Endothelial cell of umbilical vein (primary cell): ENCODE results near the gene SLC6A9. TPM values are rescaled to one million over a fixed set of nuclear protein-coding genes. Genes with fewer than 3 reads are reported as not detected.

Experiments used
- BruUV-seq: library from RNA; stranded (reverse); fragments of 400-500 nt; replicated peaks from 2 replicates; lab custom pipeline; 2021; lab: Mats Ljungman, UMichigan
- CTCF ChIA-PET: fragments of 300-600, 350-600 bp; sonication (Branson Sonifier 250); formaldehyde crosslinking; loops from one replicate; lab custom pipeline; 2021; ENCODE audit warnings: antibody characterized with exemption, inconsistent platforms; lab: Charles Lee
- POLR2A ChIA-PET: fragments of 300-600, 350-600 bp; sonication (Branson Sonifier 250); formaldehyde crosslinking; loops from one replicate; lab custom pipeline; 2021; ENCODE audit warnings: antibody characterized with exemption, inconsistent platforms; lab: Charles Lee
- DNase-seq: peaks from one replicate; pipeline ENCODE4 v3.0.0-alpha.2; 2011; ENCODE audit warnings: low read depth, low spot score
- FAIRE-seq: peaks from 2 replicates; lab custom pipeline; 2011; peaks lifted over from hg19 to GRCh38; lab: Jason Lieb, UNC
- H2AFZ ChIP-seq: 2 replicates; pipeline ENCODE4 v1.6.0; 2012; ENCODE audit warnings: low read depth, low read length, control low read depth, inconsistent platforms
- H3K27ac ChIP-seq: 2 replicates; pipeline ENCODE4 v1.5.1; 2011; ENCODE audit warnings: low read depth, mild to moderate bottlenecking, control low read depth, low read length, moderate library complexity; ENCODE audit not compliant: insufficient read depth
- H3K27me3 ChIP-seq, 2 experiments: 2 replicates each; pipeline versions ENCODE4 v1.6.0 to v1.6.1; 2011; ENCODE audit warnings: low read length in 2 of 2, mixed read lengths in 1 of 2; ENCODE audit not compliant: control insufficient read depth in 2 of 2, insufficient read depth in 2 of 2
- H3K36me3 ChIP-seq, 2 experiments: 2 replicates in 1 of 2; 3 replicates in 1 of 2; pipeline ENCODE4 v1.5.1; 2011; ENCODE audit warnings: low read length in 2 of 2, mild to moderate bottlenecking in 1 of 2, moderate library complexity in 1 of 2; ENCODE audit not compliant: control insufficient read depth in 2 of 2, insufficient read depth in 2 of 2; ENCODE audit errors: extremely low read depth in 1 of 2
- H3K4me1 ChIP-seq: 3 replicates; pipeline ENCODE4 v1.5.1; 2011; ENCODE audit warnings: mild to moderate bottlenecking, low read length; ENCODE audit not compliant: control insufficient read depth, insufficient read depth; ENCODE audit errors: extremely low read depth
- H3K4me2 ChIP-seq: 2 replicates; pipeline ENCODE4 v1.6.1; 2011; ENCODE audit warnings: low read length, control low read depth, mixed read lengths; ENCODE audit not compliant: insufficient read depth
- H3K4me3 ChIP-seq, 3 experiments: fragments of 200-600 bp in 1 of 3; sonication (generic), shearing (Covaris generic) in 1 of 3; replicated peaks in 1 of 3; 2 replicates each; pipeline ENCODE4 v1.5.1; 2011 to 2016; ENCODE audit warnings: control low read depth in 3 of 3, low read length in 3 of 3, mild to moderate bottlenecking in 2 of 3, inconsistent platforms in 1 of 3, low read depth in 1 of 3, moderate library complexity in 1 of 3; ENCODE audit not compliant: insufficient read depth in 1 of 3
- H3K79me2 ChIP-seq: 2 replicates; pipeline ENCODE4 v1.6.0; 2012; ENCODE audit warnings: low read length, inconsistent platforms; ENCODE audit not compliant: control insufficient read depth, insufficient read depth
- H3K9ac ChIP-seq: replicated peaks from 2 replicates; pipeline ENCODE3; 2011; ENCODE audit warnings: low read length, control low read depth; ENCODE audit not compliant: insufficient read depth; ENCODE audit errors: extremely low read depth
- H3K9me1 ChIP-seq: replicated peaks from 3 replicates; pipeline ENCODE4 v1.6.0; 2011; ENCODE audit warnings: mild to moderate bottlenecking, low read length; ENCODE audit not compliant: control insufficient read depth, insufficient read depth; ENCODE audit errors: extremely low read depth
- H3K9me3 ChIP-seq: replicated peaks from 2 replicates; pipeline ENCODE4 v1.5.1; 2012; ENCODE audit warnings: low read length, inconsistent platforms; ENCODE audit not compliant: control insufficient read depth, insufficient read depth
- H4K20me1 ChIP-seq: replicated peaks from 2 replicates; pipeline ENCODE3; 2011; ENCODE audit warnings: mild to moderate bottlenecking, low read length; ENCODE audit not compliant: control insufficient read depth, insufficient read depth; ENCODE audit errors: extremely low read depth
- CTCF ChIP-seq, 2 donors: IDR thresholded peaks; 1 replicate in 1 of 2; 2 replicates in 1 of 2; pipeline ENCODE4 v1.5.1; 2011; ENCODE audit warnings: low read length in 2 of 2, mild to moderate bottlenecking in 2 of 2, moderate library complexity in 2 of 2, control low read depth in 1 of 2, inconsistent platforms in 1 of 2, low read depth in 1 of 2; ENCODE audit not compliant: insufficient read depth in 1 of 2; ENCODE audit errors: extremely low read depth in 1 of 2
- EZH2 ChIP-seq: IDR thresholded peaks from 2 replicates; pipeline ENCODE4 v1.6.1; 2012; ENCODE audit warnings: borderline replicate concordance, low read depth, mild to moderate bottlenecking, moderate library complexity, low read length, inconsistent platforms; ENCODE audit not compliant: severe bottlenecking
- FOS ChIP-seq: IDR thresholded peaks from 2 replicates; pipeline ENCODE4 v1.6.1; 2011; ENCODE audit warnings: mild to moderate bottlenecking, low read length, moderate library complexity, borderline replicate concordance; ENCODE audit not compliant: insufficient read depth
- GATA2 ChIP-seq: IDR thresholded peaks from 2 replicates; pipeline ENCODE4 v1.7.0; 2011; ENCODE audit warnings: low read depth, mild to moderate bottlenecking, moderate library complexity, mixed read lengths, low read length; ENCODE audit not compliant: insufficient read length, insufficient read depth
- JUN ChIP-seq: IDR thresholded peaks from 2 replicates; pipeline ENCODE4 v1.6.1; 2011; ENCODE audit warnings: borderline replicate concordance, low read depth; ENCODE audit not compliant: insufficient read length, insufficient read depth
- MAX ChIP-seq: IDR thresholded peaks from 2 replicates; pipeline ENCODE4 v1.6.1; 2011; ENCODE audit not compliant: insufficient read depth, insufficient read length
- MYC ChIP-seq: IDR thresholded peaks from one replicate; pipeline ENCODE4 v1.6.1; 2011; ENCODE audit warnings: mild to moderate bottlenecking, low read depth, low read length
- POLR2A ChIP-seq: IDR thresholded peaks from 2 replicates; pipeline ENCODE4 v1.6.1; 2012; ENCODE audit warnings: low read depth, mild to moderate bottlenecking, control low read depth, low read length
- POLR2AphosphoS5 ChIP-seq: IDR thresholded peaks from 2 replicates; pipeline ENCODE4 v1.6.1; 2012; ENCODE audit warnings: low read depth, mild to moderate bottlenecking, control low read depth, low read length, moderate library complexity; ENCODE audit not compliant: insufficient read depth
- dilution Hi-C: fragments of 300-500 bp; cut with MboI; formaldehyde crosslinking; loops from one replicate; pipeline ENCODE4 v1.15.0; 2019; ENCODE audit warnings: low sequenced_read_pairs; ENCODE audit not compliant: extremely low pct_ligation_motif_present
- intact Hi-C: fragments of 100-400 bp; cut with micrococcal nuclease; formaldehyde crosslinking; loops from one replicate; pipeline ENCODE4 v1.10.0; 2022
- polyA plus RNA-seq, 4 experiments: library from polyadenylated mRNA; depleted of rRNA in 3 of 4; stranded (reverse) in 3 of 4; unstranded in 1 of 4; fragments of >200 nt; gene quantifications; 2 replicates each; pipeline versions ENCODE4 v1.2.1 to v1.2.3, GENCODE V29; 2011 to 2012; ENCODE audit warnings: missing spikeins in 1 of 4
- total RNA-seq: library from RNA; stranded (reverse); gene quantifications from 2 replicates; pipeline ENCODE4 v1.2.3, GENCODE V29; 2021

The SLC6A9 gene
- total and polyA plus RNA-seq, 2 donors (not counting 3 experiments of a cell fraction or from before 2014, with no cell fraction given): 0.80 to 1.5 TPM

DNA sequence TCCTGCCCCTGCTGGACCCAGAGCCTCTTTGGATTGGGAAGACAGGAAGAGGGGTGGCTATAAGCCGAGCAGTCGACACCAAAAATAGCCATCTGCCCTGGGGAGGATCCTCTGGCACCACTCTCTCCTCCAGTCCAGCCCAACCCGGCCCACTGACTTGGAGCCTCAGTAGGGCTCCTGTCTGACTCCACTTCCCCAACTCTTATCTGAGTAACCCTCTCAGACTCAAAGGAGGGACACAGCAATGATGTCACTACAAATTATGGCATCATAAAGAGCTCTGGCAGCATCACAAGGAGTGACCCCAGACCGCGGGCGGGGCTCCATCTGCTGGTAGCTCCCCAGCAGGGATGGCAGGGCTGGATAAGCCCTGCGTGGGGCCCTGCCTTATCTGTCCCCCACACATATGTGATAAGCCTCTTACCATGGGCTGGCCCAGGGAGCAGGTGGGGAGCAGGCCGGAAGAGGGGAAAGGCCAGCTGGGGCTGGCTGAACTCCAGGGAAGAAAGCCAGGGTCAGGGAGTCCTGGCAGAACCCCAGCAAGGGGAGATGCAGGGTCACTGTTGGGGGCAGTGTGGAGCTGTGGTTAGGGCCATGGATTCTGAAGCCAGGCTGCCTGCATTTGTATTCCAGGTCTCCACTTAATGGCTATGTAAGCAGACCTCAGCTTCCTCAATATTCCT lies 4.6 kb upstream of the SLC6A9 start:
- no peaks in the 10 kb centered on the region for H3K9me3 ChIP-seq
- no peaks in the 10 kb centered on the region for H4K20me1 ChIP-seq
- no peak overlapping the region for H3K4me3 ChIP-seq
- BruUV-seq: no TSS peak
- no peaks in the 10 kb centered on the region for H3K4me1 ChIP-seq
- CTCF ChIA-PET: interaction anchor here (0.6 to 4.8 kb wide), 13 partner anchors 9 to 325 kb away, joined by 3 to 101 read pairs (median 5); partner anchors contain the start of gene ATP6V0B
- no peaks in the 10 kb centered on the region for H3K9me1 ChIP-seq
- POLR2A ChIA-PET: no interaction called here
- no peak for DNase-seq
- no peak overlapping the region for H3K27ac ChIP-seq
- TF ChIP-seq EZH2 (no peak), MYC (no peak), GATA2 (no peak), FOS (no peak), JUN (no peak), POLR2A (no peak), MAX (no peak), POLR2AphosphoS5 (no peak), CTCF (IDR thresholded peaks at IDR 0.05; ENCODE audit: extremely low read depth in 1 of 2, insufficient read depth in 1 of 2, low read depth in 1 of 2, low read length in 2 of 2) (no peak)
- no peak overlapping the region for H2AFZ ChIP-seq
- H3K79me2 ChIP-seq: no peaks in the 10 kb centered on the region
- FAIRE-seq: no peak
- H3K9ac ChIP-seq: no peak overlapping the region
- intact Hi-C loops (loop anchor here (1.0 to 5.0 kb wide), 3 partner anchors 31 to 324 kb away; no protein-coding TSS in a partner anchor), dilution Hi-C loops (no loop called here)
- no peaks in the 10 kb centered on the region for H3K36me3 ChIP-seq
- H3K4me2 ChIP-seq: no peak overlapping the region
- peaks cover 0 to under 1% of the 10 kb centered on the region in 2 experiments for H3K27me3 ChIP-seq
